Peyer's patch (tissue), 4 donors: ENCODE data around the gene LMBRD1.

Experiments used
- POLR2A ChIP-seq, 2 donors: fragments of 450-650 bp; IDR thresholded peaks; one replicate each; pipeline ENCODE4 v1.5.1; 2017; ENCODE audit warnings: antibody characterized with exemption in 2 of 2, mild to moderate bottlenecking in 2 of 2, moderate library complexity in 2 of 2
- TF ChIP-seq, protein P1 (sequence below), 6 experiments: fragments of 450-650 bp in 4 of 6; fragments of 200-600 bp in 2 of 6; sonication (generic) in 1 of 6; IDR thresholded peaks; one replicate each; pipeline ENCODE4 v1.5.1; 2017 to 2019; ENCODE audit warnings: antibody characterized with exemption in 6 of 6, mild to moderate bottlenecking in 3 of 6, moderate library complexity in 1 of 6

DNA sequence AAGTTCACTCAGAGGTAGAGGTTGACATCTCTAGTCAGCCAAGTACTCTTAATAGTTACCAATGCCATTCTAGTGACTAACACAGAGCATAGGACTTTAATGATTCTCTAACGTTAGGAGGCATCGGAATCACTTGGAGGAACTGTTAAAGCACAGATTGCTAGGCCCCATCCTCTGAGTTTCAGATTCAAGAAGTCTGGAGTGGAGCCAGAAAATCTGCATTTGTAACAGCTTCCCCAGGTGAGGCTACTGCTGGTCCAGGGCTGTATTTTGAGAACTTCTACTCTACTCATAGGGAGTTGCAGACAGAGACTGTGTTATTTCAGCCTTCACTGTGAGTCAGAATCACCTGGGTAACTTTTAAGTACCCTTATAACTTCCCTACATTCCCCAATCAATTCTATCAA is 5.7 kb downstream of the LMBRD1 start:
- TF ChIP-seq, protein P1, sequence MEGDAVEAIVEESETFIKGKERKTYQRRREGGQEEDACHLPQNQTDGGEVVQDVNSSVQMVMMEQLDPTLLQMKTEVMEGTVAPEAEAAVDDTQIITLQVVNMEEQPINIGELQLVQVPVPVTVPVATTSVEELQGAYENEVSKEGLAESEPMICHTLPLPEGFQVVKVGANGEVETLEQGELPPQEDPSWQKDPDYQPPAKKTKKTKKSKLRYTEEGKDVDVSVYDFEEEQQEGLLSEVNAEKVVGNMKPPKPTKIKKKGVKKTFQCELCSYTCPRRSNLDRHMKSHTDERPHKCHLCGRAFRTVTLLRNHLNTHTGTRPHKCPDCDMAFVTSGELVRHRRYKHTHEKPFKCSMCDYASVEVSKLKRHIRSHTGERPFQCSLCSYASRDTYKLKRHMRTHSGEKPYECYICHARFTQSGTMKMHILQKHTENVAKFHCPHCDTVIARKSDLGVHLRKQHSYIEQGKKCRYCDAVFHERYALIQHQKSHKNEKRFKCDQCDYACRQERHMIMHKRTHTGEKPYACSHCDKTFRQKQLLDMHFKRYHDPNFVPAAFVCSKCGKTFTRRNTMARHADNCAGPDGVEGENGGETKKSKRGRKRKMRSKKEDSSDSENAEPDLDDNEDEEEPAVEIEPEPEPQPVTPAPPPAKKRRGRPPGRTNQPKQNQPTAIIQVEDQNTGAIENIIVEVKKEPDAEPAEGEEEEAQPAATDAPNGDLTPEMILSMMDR (IDR thresholded peaks at IDR 0.05) = no peak
- no peak for TF ChIP-seq POLR2A (IDR thresholded peaks at IDR 0.05)
